Neural cell (in vitro differentiated cells): ENCODE data around the gene CPNE9. TPM values are rescaled to one million over a fixed set of nuclear protein-coding genes. Genes with fewer than 3 reads are reported as not detected.

ENCODE experiments used
- H2AFZ ChIP-seq: fragments of 200-600, 300-800 bp; sonication (generic), shearing (Covaris generic); 2 replicates; pipeline ENCODE4 v1.6.0; 2014; ENCODE audit warnings: low read depth, mild to moderate bottlenecking, antibody characterized with exemption, low read length, moderate library complexity
- H3F3A ChIP-seq: fragments of 200-600 bp; shearing (Covaris generic); 2 replicates; pipeline ENCODE4 v1.6.1; 2016; ENCODE audit warnings: mild to moderate bottlenecking, moderate library complexity, mixed read lengths, antibody characterized with exemption, low read length; ENCODE audit not compliant: insufficient read depth, poor library complexity, severe bottlenecking
- H3K27ac ChIP-seq: fragments of 200-600, 300-800 bp; sonication (generic), shearing (Covaris generic); 2 replicates; pipeline ENCODE4 v1.5.1; 2014; ENCODE audit warnings: mild to moderate bottlenecking, low read length, moderate library complexity
- H3K27me3 ChIP-seq: fragments of 300-800, 200-600 bp; sonication (generic), shearing (Covaris generic); 2 replicates; pipeline ENCODE4 v1.6.0; 2014; ENCODE audit warnings: mild to moderate bottlenecking, low read depth, low read length, moderate library complexity; ENCODE audit not compliant: insufficient read depth
- H3K36me3 ChIP-seq: fragments of 300-800, 200-600 bp; sonication (generic), shearing (Covaris generic); 2 replicates; pipeline ENCODE4 v1.5.1; 2014; ENCODE audit warnings: mild to moderate bottlenecking, antibody characterized with exemption, low read length, moderate library complexity; ENCODE audit not compliant: insufficient read depth
- H3K4me2 ChIP-seq: fragments of 300-800, 200-600 bp; sonication (generic), shearing (Covaris generic); 2 replicates; pipeline ENCODE4 v1.6.0; 2014; ENCODE audit warnings: mild to moderate bottlenecking, low read length
- H3K4me3 ChIP-seq: fragments of 300-800, 200-600 bp; sonication (generic), shearing (Covaris generic); 2 replicates; pipeline ENCODE4 v1.5.1; 2014; ENCODE audit warnings: mild to moderate bottlenecking, low read length, moderate library complexity
- H3K79me2 ChIP-seq: fragments of 200-600 bp; shearing (Covaris generic); replicated peaks from 2 replicates; pipeline ENCODE4 v1.6.0; 2014; ENCODE audit warnings: mild to moderate bottlenecking, low read length, moderate library complexity; ENCODE audit not compliant: insufficient read depth
- H3K9ac ChIP-seq: fragments of 300-800, 200-600 bp; sonication (generic), shearing (Covaris generic); 2 replicates; pipeline ENCODE4 v1.6.1; 2016; ENCODE audit warnings: mild to moderate bottlenecking, low read length, mixed read lengths
- H3K9me2 ChIP-seq: fragments of 200-600 bp; shearing (Covaris generic); 2 replicates; pipeline ENCODE4 v1.6.1; 2016; ENCODE audit warnings: mild to moderate bottlenecking, low read length, mixed read lengths; ENCODE audit not compliant: insufficient read depth
- H3K9me3 ChIP-seq: fragments of 200-600, 300-800 bp; sonication (generic), shearing (Covaris generic); 2 replicates; pipeline ENCODE4 v1.6.1; 2016; ENCODE audit warnings: mild to moderate bottlenecking, mixed run types, low read length, moderate library complexity, mixed read lengths
- H4K20me1 ChIP-seq: fragments of 200-600 bp; shearing (Covaris generic); 2 replicates; pipeline ENCODE4 v1.6.1; 2016; ENCODE audit warnings: mild to moderate bottlenecking, mixed run types; ENCODE audit not compliant: insufficient read depth
- CTCF ChIP-seq: fragments of 450-650 bp; IDR thresholded peaks from 2 replicates; pipeline ENCODE4 v1.5.1; 2014; ENCODE audit warnings: antibody characterized with exemption, mild to moderate bottlenecking, moderate library complexity; ENCODE audit not compliant: poor library complexity, severe bottlenecking
- EP300 ChIP-seq: fragments of 450-650 bp; conservative IDR thresholded peaks from 2 replicates; pipeline ENCODE4 v1.6.1; 2014; ENCODE audit warnings: antibody characterized with exemption, mild to moderate bottlenecking, moderate library complexity; ENCODE audit not compliant: poor library complexity, severe bottlenecking
- EZH2 ChIP-seq: fragments of 200-600, 300-800 bp; shearing (Covaris generic), sonication (generic); IDR thresholded peaks from 2 replicates; pipeline ENCODE4 v1.6.1; 2014; ENCODE audit warnings: antibody characterized with exemption, low read length, borderline replicate concordance, mild to moderate bottlenecking; ENCODE audit not compliant: insufficient read depth, poor library complexity, severe bottlenecking
- MXI1 ChIP-seq: fragments of 450-650 bp; conservative IDR thresholded peaks from 2 replicates; pipeline ENCODE4 v1.6.1; 2014; ENCODE audit warnings: antibody characterized with exemption, mild to moderate bottlenecking; ENCODE audit not compliant: poor library complexity, severe bottlenecking
- POLR2AphosphoS5 ChIP-seq: IDR thresholded peaks from 2 replicates; pipeline ENCODE4 v1.6.1; 2012
- RAD21 ChIP-seq: fragments of 450-650 bp; conservative IDR thresholded peaks from 2 replicates; pipeline ENCODE4 v1.6.1; 2014; ENCODE audit warnings: antibody characterized with exemption, mild to moderate bottlenecking, moderate library complexity
- SMC3 ChIP-seq: fragments of 450-650 bp; conservative IDR thresholded peaks from 2 replicates; pipeline ENCODE4 v1.6.1; 2014; ENCODE audit warnings: antibody characterized with exemption, mild to moderate bottlenecking, moderate library complexity; ENCODE audit not compliant: poor library complexity
- TAF1 ChIP-seq: IDR thresholded peaks from 2 replicates; pipeline ENCODE4 v1.6.1; 2012; ENCODE audit warnings: low read depth
- polyA plus RNA-seq: library from polyadenylated mRNA; depleted of rRNA; stranded (reverse); fragments of >200 nt; gene quantifications from 2 replicates; pipeline ENCODE4 v1.2.3, GENCODE V29; 2014
- TF ChIP-seq, protein P1 (sequence below): IDR thresholded peaks from 2 replicates; pipeline ENCODE4 v1.6.1; 2012; ENCODE audit warnings: borderline replicate concordance

Gene CPNE9
- polyA plus RNA-seq, 1 donor from 2014 or later, result 0.32 TPM

- TF ChIP-seq CTCF (no peak), SMC3 (no peak)
Observed at GRCh38 chr3:9681723-9682081, 21.9 kb upstream of the CPNE9 start (continued).

- no peaks in the 10 kb centered on the region for H3K9me3 ChIP-seq
- H4K20me1 ChIP-seq, result no peaks in the 10 kb centered on the region
- no peak overlapping the region for H3K4me3 ChIP-seq
- no peaks in the 10 kb centered on the region for H3F3A ChIP-seq
- no peak overlapping the region for H3K27ac ChIP-seq
- TF ChIP-seq RAD21, result no peak
- TF ChIP-seq CTCF, result no peak
- no peak for TF ChIP-seq SMC3
- TF ChIP-seq, protein P1, sequence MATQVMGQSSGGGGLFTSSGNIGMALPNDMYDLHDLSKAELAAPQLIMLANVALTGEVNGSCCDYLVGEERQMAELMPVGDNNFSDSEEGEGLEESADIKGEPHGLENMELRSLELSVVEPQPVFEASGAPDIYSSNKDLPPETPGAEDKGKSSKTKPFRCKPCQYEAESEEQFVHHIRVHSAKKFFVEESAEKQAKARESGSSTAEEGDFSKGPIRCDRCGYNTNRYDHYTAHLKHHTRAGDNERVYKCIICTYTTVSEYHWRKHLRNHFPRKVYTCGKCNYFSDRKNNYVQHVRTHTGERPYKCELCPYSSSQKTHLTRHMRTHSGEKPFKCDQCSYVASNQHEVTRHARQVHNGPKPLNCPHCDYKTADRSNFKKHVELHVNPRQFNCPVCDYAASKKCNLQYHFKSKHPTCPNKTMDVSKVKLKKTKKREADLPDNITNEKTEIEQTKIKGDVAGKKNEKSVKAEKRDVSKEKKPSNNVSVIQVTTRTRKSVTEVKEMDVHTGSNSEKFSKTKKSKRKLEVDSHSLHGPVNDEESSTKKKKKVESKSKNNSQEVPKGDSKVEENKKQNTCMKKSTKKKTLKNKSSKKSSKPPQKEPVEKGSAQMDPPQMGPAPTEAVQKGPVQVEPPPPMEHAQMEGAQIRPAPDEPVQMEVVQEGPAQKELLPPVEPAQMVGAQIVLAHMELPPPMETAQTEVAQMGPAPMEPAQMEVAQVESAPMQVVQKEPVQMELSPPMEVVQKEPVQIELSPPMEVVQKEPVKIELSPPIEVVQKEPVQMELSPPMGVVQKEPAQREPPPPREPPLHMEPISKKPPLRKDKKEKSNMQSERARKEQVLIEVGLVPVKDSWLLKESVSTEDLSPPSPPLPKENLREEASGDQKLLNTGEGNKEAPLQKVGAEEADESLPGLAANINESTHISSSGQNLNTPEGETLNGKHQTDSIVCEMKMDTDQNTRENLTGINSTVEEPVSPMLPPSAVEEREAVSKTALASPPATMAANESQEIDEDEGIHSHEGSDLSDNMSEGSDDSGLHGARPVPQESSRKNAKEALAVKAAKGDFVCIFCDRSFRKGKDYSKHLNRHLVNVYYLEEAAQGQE, result no peak
- TF ChIP-seq EZH2, result no peak
- TF ChIP-seq POLR2AphosphoS5, result no peak
- TF ChIP-seq TAF1, result no peak
- H3K9me2 ChIP-seq, result no peaks in the 10 kb centered on the region
- H2AFZ ChIP-seq, result no peak overlapping the region
- H3K4me2 ChIP-seq, result no peak overlapping the region
- H3K79me2 ChIP-seq, result no peaks in the 10 kb centered on the region
- H3K9ac ChIP-seq, result no peak overlapping the region
- no peaks in the 10 kb centered on the region for H3K36me3 ChIP-seq
- no peaks in the 10 kb centered on the region for H3K27me3 ChIP-seq
Observed at GRCh38 chr3:9682096-9682495, 21.5 kb upstream of the CPNE9 start.

DNA sequence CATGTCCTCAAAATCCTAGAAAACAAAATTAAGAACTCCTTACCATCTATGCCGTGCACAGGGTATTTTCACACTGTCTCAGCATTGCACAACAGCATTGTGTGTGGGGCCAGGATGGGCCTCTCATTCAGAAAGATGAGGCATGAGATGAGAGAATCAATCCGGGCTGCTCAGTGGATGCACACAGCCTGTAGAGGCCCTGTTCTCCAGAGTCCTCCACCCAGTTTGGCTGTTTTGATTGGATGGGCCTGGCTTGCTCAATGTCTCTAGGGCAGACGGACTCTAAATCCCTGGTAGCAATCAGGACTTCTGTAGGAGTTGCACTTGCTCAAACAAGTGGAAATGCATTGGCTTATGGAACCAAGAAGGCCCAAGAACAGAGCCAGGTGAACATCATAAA, 20.2 kb upstream of the CPNE9 start:
- Histone ChIP-seq H3K4me3 (no peak overlapping the region), H3K36me3 (no peaks in the 10 kb centered on the region), H3K9me3 (no peaks in the 10 kb centered on the region), H3K9ac (no peak overlapping the region), H3K9me2 (no peaks in the 10 kb centered on the region), H3F3A (no peaks in the 10 kb centered on the region), H2AFZ (no peak overlapping the region), H3K4me2 (no peak overlapping the region), H4K20me1 (no peaks in the 10 kb centered on the region), H3K79me2 (no peaks in the 10 kb centered on the region), H3K27me3 (no peaks in the 10 kb centered on the region), H3K27ac (no peak overlapping the region)
- no peak for TF ChIP-seq EZH2
- TF ChIP-seq CTCF, result no peak
- TF ChIP-seq MXI1, result no peak
- no peak for TF ChIP-seq SMC3
- no peak for TF ChIP-seq EP300
- TF ChIP-seq POLR2AphosphoS5, result no peak
- no peak for TF ChIP-seq RAD21
- TF ChIP-seq, protein P1, result no peak
- TF ChIP-seq TAF1, result no peak
